H9 (cell line): ENCODE data around the gene PAIP1. TPM values are rescaled to one million over a fixed set of nuclear protein-coding genes. Genes with fewer than 3 reads are reported as not detected.

Source experiments
- DNase-seq: peaks from one replicate; pipeline ENCODE4 v3.0.0-alpha.2; 2017
- H2AFZ ChIP-seq: one replicate; pipeline ENCODE4 v1.6.1; 2013; ENCODE audit warnings: mild to moderate bottlenecking, low read length, control low read depth, moderate library complexity
- H2AK5ac ChIP-seq: 2 replicates; pipeline ENCODE4 v1.6.1; 2013; ENCODE audit warnings: low read length, control low read depth, mixed read lengths; ENCODE audit not compliant: insufficient read length
- H2BK120ac ChIP-seq: one replicate; pipeline ENCODE4 v1.6.1; 2013; ENCODE audit warnings: low read depth, mild to moderate bottlenecking, low read length, control low read depth, inconsistent platforms; ENCODE audit not compliant: poor library complexity, severe bottlenecking
- H2BK12ac ChIP-seq: 2 replicates; pipeline ENCODE4 v1.6.1; 2013; ENCODE audit warnings: low read length, control low read depth, mixed read lengths, low read depth; ENCODE audit not compliant: insufficient read length
- H2BK15ac ChIP-seq: 2 replicates; pipeline ENCODE4 v1.6.1; 2013; ENCODE audit warnings: low read depth, low read length, control low read depth
- H2BK20ac ChIP-seq: one replicate; pipeline ENCODE4 v1.6.1; 2013; ENCODE audit warnings: low read depth, mild to moderate bottlenecking, low read length, control low read depth, inconsistent platforms; ENCODE audit not compliant: poor library complexity, severe bottlenecking
- H2BK5ac ChIP-seq: 2 replicates; pipeline ENCODE4 v1.6.1; 2013; ENCODE audit warnings: low read length, control low read depth, mixed read lengths; ENCODE audit not compliant: insufficient read length
- H3K14ac ChIP-seq: 2 replicates; pipeline ENCODE4 v1.6.1; 2013; ENCODE audit warnings: low read length, control low read depth; ENCODE audit not compliant: insufficient read depth
- H3K18ac ChIP-seq: 2 replicates; pipeline ENCODE4 v1.6.1; 2013; ENCODE audit warnings: low read depth, mild to moderate bottlenecking, mixed read lengths, low read length, control low read depth; ENCODE audit not compliant: insufficient read length
- H3K23ac ChIP-seq: 2 replicates; pipeline ENCODE4 v1.6.1; 2013; ENCODE audit warnings: low read length, control low read depth, mixed read lengths, low read depth; ENCODE audit not compliant: insufficient read length
- H3K23me2 ChIP-seq: 2 replicates; pipeline ENCODE4 v1.6.1; 2013; ENCODE audit warnings: low read depth, mild to moderate bottlenecking, mixed read lengths, low read length, control low read depth; ENCODE audit not compliant: insufficient read length, poor library complexity, severe bottlenecking
- H3K27ac ChIP-seq: 2 replicates; pipeline ENCODE4 v1.5.1; 2013; ENCODE audit warnings: low read length, control low read depth, mixed read lengths, low read depth; ENCODE audit not compliant: insufficient read length
- H3K27me3 ChIP-seq: 2 replicates; pipeline ENCODE4 v1.6.1; 2013; ENCODE audit warnings: low read length, control low read depth, inconsistent platforms; ENCODE audit not compliant: insufficient read depth
- H3K4ac ChIP-seq: 2 replicates; pipeline ENCODE4 v1.6.1; 2013; ENCODE audit warnings: low read depth, mild to moderate bottlenecking, control low read depth, inconsistent platforms, low read length, moderate library complexity
- H3K4me1 ChIP-seq: 2 replicates; pipeline ENCODE4 v1.6.1; 2013; ENCODE audit warnings: low read length, control low read depth, inconsistent platforms; ENCODE audit not compliant: insufficient read depth
- H3K4me2 ChIP-seq: 2 replicates; pipeline ENCODE4 v1.6.1; 2013; ENCODE audit warnings: low read length, control low read depth, mixed read lengths; ENCODE audit not compliant: insufficient read length, insufficient read depth
- H3K56ac ChIP-seq: 2 replicates; pipeline ENCODE4 v1.6.1; 2013; ENCODE audit warnings: low read depth, mild to moderate bottlenecking, mixed read lengths, low read length, control low read depth; ENCODE audit not compliant: insufficient read length
- H3K79me1 ChIP-seq: 2 replicates; pipeline ENCODE4 v1.6.1; 2013; ENCODE audit warnings: low read depth, mild to moderate bottlenecking, moderate library complexity, low read length, control low read depth, inconsistent platforms; ENCODE audit not compliant: insufficient read depth, poor library complexity, severe bottlenecking
- H3K79me2 ChIP-seq: 2 replicates; pipeline ENCODE4 v1.6.1; 2013; ENCODE audit warnings: low read length, control low read depth, inconsistent platforms; ENCODE audit not compliant: insufficient read depth
- H3K9ac ChIP-seq: 2 replicates; pipeline ENCODE4 v1.6.1; 2013; ENCODE audit warnings: low read length, control low read depth, mixed read lengths; ENCODE audit not compliant: insufficient read length; ENCODE audit errors: extremely low read depth
- H3K9me3 ChIP-seq: one replicate; pipeline ENCODE4 v1.6.1; 2013; ENCODE audit warnings: low read depth, low read length, inconsistent platforms; ENCODE audit not compliant: control insufficient read depth
- H3T11ph ChIP-seq: one replicate; pipeline ENCODE4 v1.6.1; 2013; ENCODE audit warnings: mild to moderate bottlenecking, low read length, control low read depth, inconsistent platforms
- H4K20me1 ChIP-seq: one replicate; pipeline ENCODE4 v1.6.1; 2013; ENCODE audit not compliant: control insufficient read depth, insufficient read length, insufficient read depth
- H4K5ac ChIP-seq: 2 replicates; pipeline ENCODE4 v1.6.1; 2013; ENCODE audit warnings: low read depth, mild to moderate bottlenecking, mixed read lengths, low read length, control low read depth; ENCODE audit not compliant: insufficient read length
- H4K8ac ChIP-seq: replicated peaks from 2 replicates; pipeline ENCODE4 v1.6.1; 2013; ENCODE audit warnings: low read length, control low read depth, mixed read lengths, low read depth; ENCODE audit not compliant: insufficient read length
- H4K91ac ChIP-seq: 2 replicates; pipeline ENCODE4 v1.6.1; 2013; ENCODE audit warnings: low read depth, mild to moderate bottlenecking, moderate library complexity, mixed read lengths, low read length, control low read depth; ENCODE audit not compliant: insufficient read length
- H3K27ac Mint-ChIP-seq, 3 experiments: 2 replicates in 2 of 3; 3 replicates in 1 of 3; pipeline ENCODE4 v1.8.0; 2020 to 2021; ENCODE audit warnings: mixed read lengths in 3 of 3, mild to moderate bottlenecking in 1 of 3, moderate library complexity in 1 of 3
- H3K27me3 Mint-ChIP-seq: 2 replicates; pipeline ENCODE4 v1.8.0; 2021; ENCODE audit warnings: low read depth, mild to moderate bottlenecking, moderate library complexity, mixed read lengths
- H3K36me3 Mint-ChIP-seq, 3 experiments: 2 replicates in 2 of 3; 3 replicates in 1 of 3; pipeline ENCODE4 v1.8.0; 2020 to 2021; ENCODE audit warnings: low read depth in 3 of 3, mixed read lengths in 3 of 3; ENCODE audit not compliant: insufficient read depth in 1 of 3
- H3K4me1 Mint-ChIP-seq, 2 experiments: 2 replicates each; pipeline ENCODE4 v1.8.0; 2020; ENCODE audit warnings: mixed read lengths in 2 of 2
- H3K4me3 Mint-ChIP-seq, 2 experiments: 2 replicates in 1 of 2; 3 replicates in 1 of 2; pipeline ENCODE4 v1.8.0; 2020 to 2021; ENCODE audit warnings: mild to moderate bottlenecking in 2 of 2, mixed read lengths in 2 of 2, moderate library complexity in 1 of 2
- H3K9me3 Mint-ChIP-seq, 2 experiments: 2 replicates in 1 of 2; 3 replicates in 1 of 2; pipeline ENCODE4 v1.8.0; 2020; ENCODE audit warnings: mild to moderate bottlenecking in 2 of 2, mixed read lengths in 2 of 2, moderate library complexity in 1 of 2
- WGBS: extraction: QIAGEN DNeasy Blood & Tissue Kit; methylation state at CpG from one replicate; pipeline ENCODE4 v1.1.7; 2013; ENCODE audit warnings: missing lambda C conversion rate, low lambda C conversion rate, mixed read lengths; ENCODE audit not compliant: insufficient read length; ENCODE audit errors: extremely low coverage; 5-methylcytosine and 5-hydroxymethylcytosine counted together
- total RNA-seq: library from RNA; stranded (reverse); gene quantifications from 2 replicates; pipeline ENCODE4 v1.2.1, GENCODE V29; 2021
- TF ChIP-seq, protein P1 (sequence below): fragments of 200-600 bp; sonication (generic); conservative IDR thresholded peaks from 3 replicates; pipeline ENCODE4 v1.8.0; 2021; ENCODE audit warnings: antibody characterized with exemption, mild to moderate bottlenecking

Gene PAIP1
- total RNA-seq, 1 experiment from 2014 or later: 92.9 TPM

DNA sequence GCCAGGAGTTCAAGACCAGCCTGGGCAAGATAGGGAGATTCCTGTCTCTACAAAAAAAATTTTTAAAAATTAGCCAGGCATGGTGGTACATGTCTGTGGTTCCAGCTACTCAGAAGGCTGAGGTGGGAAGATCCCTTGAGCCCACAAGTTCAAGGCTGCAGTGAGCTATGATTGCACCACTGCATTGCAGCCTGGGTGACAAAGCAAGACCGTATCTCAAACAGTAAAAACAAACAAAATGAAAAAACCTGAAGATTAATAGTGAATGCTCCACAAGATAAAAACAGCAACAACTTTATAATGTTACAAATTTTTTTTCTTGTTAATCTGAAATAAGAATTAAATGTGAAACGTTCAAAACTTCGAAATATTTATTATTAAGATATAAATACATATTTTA lies 70.5 kb downstream of the PAIP1 start:
- H3K27ac Mint-ChIP-seq: no peak overlapping the region
- H3K79me1 ChIP-seq: no peaks in the 10 kb centered on the region
- peaks cover 2% of the 10 kb centered on the region for H3K23me2 ChIP-seq
- H3K14ac ChIP-seq: no peak overlapping the region
- no peak overlapping the region for H4K8ac ChIP-seq
- peaks cover 0 to 23% (median 2%) of the 10 kb centered on the region in 3 experiments; a peak in 6 of 7 replicates for H3K36me3 Mint-ChIP-seq
- H3K23ac ChIP-seq: no peak overlapping the region
- H3K4ac ChIP-seq: no peak overlapping the region
- TF ChIP-seq, protein P1, sequence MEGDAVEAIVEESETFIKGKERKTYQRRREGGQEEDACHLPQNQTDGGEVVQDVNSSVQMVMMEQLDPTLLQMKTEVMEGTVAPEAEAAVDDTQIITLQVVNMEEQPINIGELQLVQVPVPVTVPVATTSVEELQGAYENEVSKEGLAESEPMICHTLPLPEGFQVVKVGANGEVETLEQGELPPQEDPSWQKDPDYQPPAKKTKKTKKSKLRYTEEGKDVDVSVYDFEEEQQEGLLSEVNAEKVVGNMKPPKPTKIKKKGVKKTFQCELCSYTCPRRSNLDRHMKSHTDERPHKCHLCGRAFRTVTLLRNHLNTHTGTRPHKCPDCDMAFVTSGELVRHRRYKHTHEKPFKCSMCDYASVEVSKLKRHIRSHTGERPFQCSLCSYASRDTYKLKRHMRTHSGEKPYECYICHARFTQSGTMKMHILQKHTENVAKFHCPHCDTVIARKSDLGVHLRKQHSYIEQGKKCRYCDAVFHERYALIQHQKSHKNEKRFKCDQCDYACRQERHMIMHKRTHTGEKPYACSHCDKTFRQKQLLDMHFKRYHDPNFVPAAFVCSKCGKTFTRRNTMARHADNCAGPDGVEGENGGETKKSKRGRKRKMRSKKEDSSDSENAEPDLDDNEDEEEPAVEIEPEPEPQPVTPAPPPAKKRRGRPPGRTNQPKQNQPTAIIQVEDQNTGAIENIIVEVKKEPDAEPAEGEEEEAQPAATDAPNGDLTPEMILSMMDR: no peak
- H2BK5ac ChIP-seq: no peak overlapping the region
- H3K56ac ChIP-seq: no peak overlapping the region
- no peaks in the 10 kb centered on the region for H3K27me3 Mint-ChIP-seq
- no CpG with 5 or more reads among the region's 3 CpGs for WGBS
- no peak overlapping the region for H2AFZ ChIP-seq
- H3K4me2 ChIP-seq: no peak overlapping the region
- no peak overlapping the region for H3K4me3 Mint-ChIP-seq
- H3T11ph ChIP-seq: no peak overlapping the region
- H2BK15ac ChIP-seq: no peak overlapping the region
- no peak overlapping the region for H3K27ac ChIP-seq
- no peak for DNase-seq
- H3K4me1 Mint-ChIP-seq: peaks cover 14% of the 10 kb centered on the region in 2 experiments
- no peak overlapping the region for H4K91ac ChIP-seq
- no peak overlapping the region for H4K5ac ChIP-seq
- H3K79me2 ChIP-seq: no peaks in the 10 kb centered on the region
- H3K9me3 Mint-ChIP-seq: no peaks in the 10 kb centered on the region
- no peaks in the 10 kb centered on the region for H3K9me3 ChIP-seq
- no peaks in the 10 kb centered on the region for H3K4me1 ChIP-seq
- no peak overlapping the region for H3K18ac ChIP-seq
- H4K20me1 ChIP-seq: no peaks in the 10 kb centered on the region
- H2BK120ac ChIP-seq: no peak overlapping the region
- no peak overlapping the region for H2BK20ac ChIP-seq
- H3K9ac ChIP-seq: no peak overlapping the region
- no peak overlapping the region for H2BK12ac ChIP-seq
- H3K27me3 ChIP-seq: no peaks in the 10 kb centered on the region
- H2AK5ac ChIP-seq: no peak overlapping the region
